DOHH2 (cell line): ENCODE measurements around the gene PCTP.

Source experiments
- H3F3A ChIP-seq: fragments of 200-600 bp; sonication (generic), shearing (Covaris generic); 2 replicates; pipeline ENCODE4 v1.6.0; 2016; ENCODE audit warnings: antibody characterized with exemption, mild to moderate bottlenecking; ENCODE audit not compliant: control insufficient read depth, insufficient read depth
- H3K27ac ChIP-seq: fragments of 200-600 bp; sonication (generic); 2 replicates; pipeline ENCODE4 v1.5.1; 2014; ENCODE audit warnings: low read depth, mild to moderate bottlenecking, low read length, moderate library complexity
- H3K27me3 ChIP-seq: fragments of 200-600 bp; sonication (generic); 2 replicates; pipeline ENCODE4 v1.6.1; 2014; ENCODE audit warnings: mild to moderate bottlenecking, low read length, mixed read lengths; ENCODE audit not compliant: control insufficient read depth
- H3K36me3 ChIP-seq: fragments of 200-600 bp; sonication (generic); 2 replicates; pipeline ENCODE4 v1.6.1; 2014; ENCODE audit warnings: mild to moderate bottlenecking, low read length, moderate library complexity, mixed read lengths; ENCODE audit not compliant: control insufficient read depth
- H3K4me1 ChIP-seq: fragments of 200-600 bp; sonication (generic); 2 replicates; pipeline ENCODE4 v1.6.1; 2014; ENCODE audit warnings: mild to moderate bottlenecking, low read length, mixed read lengths; ENCODE audit not compliant: control insufficient read depth
- H3K4me2 ChIP-seq: fragments of 200-600 bp; sonication (generic); 2 replicates; pipeline ENCODE4 v1.6.0; 2014; ENCODE audit warnings: mild to moderate bottlenecking, low read length, moderate library complexity
- H3K4me3 ChIP-seq: fragments of 200-600 bp; sonication (generic); 2 replicates; pipeline ENCODE4 v1.5.1; 2014; ENCODE audit warnings: mild to moderate bottlenecking, low read length, mixed read lengths
- H3K79me2 ChIP-seq: fragments of 200-600 bp; sonication (generic); 2 replicates; pipeline ENCODE4 v1.6.1; 2014; ENCODE audit warnings: mild to moderate bottlenecking, low read length, mixed read lengths; ENCODE audit not compliant: control insufficient read depth
- H3K9me2 ChIP-seq: fragments of 200-600 bp; sonication (generic); replicated peaks from 2 replicates; pipeline ENCODE4 v1.6.1; 2014; ENCODE audit warnings: mild to moderate bottlenecking, low read length, mixed read lengths; ENCODE audit not compliant: control insufficient read depth
- H3K9me3 ChIP-seq: fragments of 200-600 bp; sonication (generic); 2 replicates; pipeline ENCODE4 v1.6.1; 2014; ENCODE audit warnings: antibody characterized with exemption, low read length, mixed read lengths; ENCODE audit not compliant: control insufficient read depth, insufficient read depth
- H4K20me1 ChIP-seq: fragments of 200-600 bp; sonication (generic); 2 replicates; pipeline ENCODE4 v1.6.0; 2014; ENCODE audit warnings: low read depth, mild to moderate bottlenecking, antibody characterized with exemption, low read length, moderate library complexity; ENCODE audit not compliant: control insufficient read depth, insufficient read depth
- CTCF ChIP-seq: fragments of 200-600 bp; sonication (generic); IDR thresholded peaks from one replicate; pipeline ENCODE4 v1.5.1; 2014; ENCODE audit warnings: antibody characterized with exemption, mild to moderate bottlenecking, low read depth, low read length; ENCODE audit not compliant: poor library complexity, severe bottlenecking
- EZH2phosphoT487 ChIP-seq: fragments of 200-600 bp; sonication (generic); IDR thresholded peaks from 2 replicates; pipeline ENCODE4 v1.6.1; 2017; ENCODE audit warnings: borderline replicate concordance, mild to moderate bottlenecking, antibody characterized with exemption, low read length, moderate library complexity, mixed read lengths

Gene PCTP

GRCh38 chr17:55765472-55765871, 14.6 kb downstream of the PCTP start:
- Histone ChIP-seq H3K4me2 (no peak overlapping the region), H3K79me2 (no peaks in the 10 kb centered on the region), H4K20me1 (no peaks in the 10 kb centered on the region), H3K27ac (no peak overlapping the region), H3K36me3 (no peaks in the 10 kb centered on the region), H3K9me3 (no peaks in the 10 kb centered on the region), H3K27me3 (no peaks in the 10 kb centered on the region), H3K4me3 (no peak overlapping the region), H3K4me1 (peaks cover 6% of the 10 kb centered on the region), H3K9me2 (no peaks in the 10 kb centered on the region), H3F3A (no peaks in the 10 kb centered on the region)
- no peak for TF ChIP-seq CTCF
- no peak for TF ChIP-seq EZH2phosphoT487

GRCh38 chr17:55768936-55769624, 18.2 kb downstream of the PCTP start:
- no peak overlapping the region for H3K27ac ChIP-seq
- no peaks in the 10 kb centered on the region for H3F3A ChIP-seq
- H4K20me1 ChIP-seq = no peaks in the 10 kb centered on the region
- no peaks in the 10 kb centered on the region for H3K9me2 ChIP-seq
- no peaks in the 10 kb centered on the region for H3K79me2 ChIP-seq
- H3K4me1 ChIP-seq = peaks cover 2% of the 10 kb centered on the region
- H3K27me3 ChIP-seq = no peaks in the 10 kb centered on the region
- no peaks in the 10 kb centered on the region for H3K9me3 ChIP-seq
- no peak overlapping the region for H3K4me3 ChIP-seq
- no peak overlapping the region for H3K4me2 ChIP-seq
- H3K36me3 ChIP-seq = no peaks in the 10 kb centered on the region; the same call in 1 of the 2 replicates
- TF ChIP-seq CTCF (no peak), EZH2phosphoT487 (no peak)

- H4K20me1 ChIP-seq = no peaks in the 10 kb centered on the region
- H3F3A ChIP-seq = no peaks in the 10 kb centered on the region
- no peaks in the 10 kb centered on the region for H3K79me2 ChIP-seq
- no peaks in the 10 kb centered on the region; the same call in 1 of the 2 replicates for H3K36me3 ChIP-seq
- no peaks in the 10 kb centered on the region for H3K9me2 ChIP-seq
- H3K27me3 ChIP-seq = no peaks in the 10 kb centered on the region
- no peak overlapping the region for H3K4me2 ChIP-seq
- no peak overlapping the region for H3K4me3 ChIP-seq
- H3K27ac ChIP-seq = no peak overlapping the region
- TF ChIP-seq EZH2phosphoT487 = no peak
- TF ChIP-seq CTCF = no peak
- no peaks in the 10 kb centered on the region for H3K9me3 ChIP-seq
- no peaks in the 10 kb centered on the region for H3K4me1 ChIP-seq
Measured at GRCh38 chr17:55769625-55770000, 18.8 kb downstream of the PCTP start.
